IPS-18a (cell line): ENCODE results near the gene HK3.

ENCODE experiments used
- H3K27ac ChIP-seq: one replicate; pipeline ENCODE4 v1.5.1; 2013; ENCODE audit warnings: low read length
- H3K27me3 ChIP-seq: one replicate; pipeline ENCODE4 v1.6.1; 2013; ENCODE audit warnings: mild to moderate bottlenecking, low read length; ENCODE audit not compliant: control insufficient read depth, insufficient read depth
- H3K36me3 ChIP-seq: one replicate; pipeline ENCODE4 v1.6.1; 2013; ENCODE audit warnings: low read depth, low read length; ENCODE audit not compliant: control insufficient read depth
- H3K4me1 ChIP-seq: one replicate; pipeline ENCODE4 v1.6.1; 2013; ENCODE audit warnings: low read depth, low read length; ENCODE audit not compliant: control insufficient read depth
- H3K4me3 ChIP-seq: one replicate; pipeline ENCODE4 v1.5.1; 2013; ENCODE audit warnings: low read length
- H3K9ac ChIP-seq: one replicate; pipeline ENCODE4 v1.6.1; 2013; ENCODE audit warnings: mild to moderate bottlenecking, low read length, moderate library complexity
- H3K9me3 ChIP-seq: one replicate; pipeline ENCODE4 v1.6.1; 2013; ENCODE audit warnings: low read depth, low read length; ENCODE audit not compliant: control insufficient read depth

Gene HK3

GRCh38 chr5:176837707-176838115 lies 61.4 kb downstream of the HK3 start:
- Histone ChIP-seq H3K9ac (no peak overlapping the region), H3K27me3 (peaks cover 33% of the 10 kb centered on the region), H3K27ac (no peak overlapping the region), H3K4me1 (no peaks in the 10 kb centered on the region), H3K9me3 (no peaks in the 10 kb centered on the region), H3K36me3 (no peaks in the 10 kb centered on the region), H3K4me3 (no peak overlapping the region)

GRCh38 chr5:176836811-176837706 lies 62.1 kb downstream of the HK3 start:
- no peaks in the 10 kb centered on the region for H3K36me3 ChIP-seq
- H3K4me3 ChIP-seq, result no peak overlapping the region
- peaks cover 33% of the 10 kb centered on the region for H3K27me3 ChIP-seq
- H3K27ac ChIP-seq, result no peak overlapping the region
- H3K4me1 ChIP-seq, result no peaks in the 10 kb centered on the region
- H3K9ac ChIP-seq, result no peak overlapping the region
- H3K9me3 ChIP-seq, result no peaks in the 10 kb centered on the region

GRCh38 chr5:176835918-176836317 lies 63.2 kb downstream of the HK3 start:
- H3K36me3 ChIP-seq, result no peaks in the 10 kb centered on the region
- no peaks in the 10 kb centered on the region for H3K4me1 ChIP-seq
- peaks cover 33% of the 10 kb centered on the region for H3K27me3 ChIP-seq
- H3K9ac ChIP-seq, result no peak overlapping the region
- no peak overlapping the region for H3K27ac ChIP-seq
- no peaks in the 10 kb centered on the region for H3K9me3 ChIP-seq
- no peak overlapping the region for H3K4me3 ChIP-seq

GRCh38 chr5:176833286-176833685 lies 65.9 kb downstream of the HK3 start:
- peaks cover 24% of the 10 kb centered on the region for H3K27me3 ChIP-seq
- H3K36me3 ChIP-seq, result no peaks in the 10 kb centered on the region
- H3K4me1 ChIP-seq, result no peaks in the 10 kb centered on the region
- H3K4me3 ChIP-seq, result no peak overlapping the region
- H3K27ac ChIP-seq, result no peak overlapping the region
- H3K9me3 ChIP-seq, result no peaks in the 10 kb centered on the region
- no peak overlapping the region for H3K9ac ChIP-seq

DNA sequence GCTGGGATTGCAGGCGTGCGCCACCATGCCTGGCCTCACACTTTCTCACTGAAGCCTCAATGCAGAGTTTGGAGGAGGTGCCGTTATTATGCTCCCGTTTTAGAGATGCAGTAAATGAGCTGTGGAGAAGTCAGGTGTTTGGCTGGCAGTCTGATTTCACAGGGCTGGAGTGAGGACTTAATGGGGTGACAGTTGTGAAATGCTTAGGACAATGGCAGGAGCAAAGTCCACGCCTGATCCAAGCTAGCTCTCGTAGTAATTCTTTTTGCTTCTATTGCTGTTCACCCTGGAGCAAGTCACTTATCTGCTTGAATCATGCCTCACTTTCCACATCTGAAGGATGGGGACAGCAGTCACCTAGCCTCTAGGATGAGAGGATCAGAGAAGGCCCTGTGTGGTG lies 67.0 kb downstream of the HK3 start:
- H3K9me3 ChIP-seq, result no peaks in the 10 kb centered on the region
- H3K27ac ChIP-seq, result no peak overlapping the region
- peaks cover 15% of the 10 kb centered on the region for H3K27me3 ChIP-seq
- no peaks in the 10 kb centered on the region for H3K4me1 ChIP-seq
- no peak overlapping the region for H3K4me3 ChIP-seq
- H3K36me3 ChIP-seq, result no peaks in the 10 kb centered on the region
- no peak overlapping the region for H3K9ac ChIP-seq

DNA sequence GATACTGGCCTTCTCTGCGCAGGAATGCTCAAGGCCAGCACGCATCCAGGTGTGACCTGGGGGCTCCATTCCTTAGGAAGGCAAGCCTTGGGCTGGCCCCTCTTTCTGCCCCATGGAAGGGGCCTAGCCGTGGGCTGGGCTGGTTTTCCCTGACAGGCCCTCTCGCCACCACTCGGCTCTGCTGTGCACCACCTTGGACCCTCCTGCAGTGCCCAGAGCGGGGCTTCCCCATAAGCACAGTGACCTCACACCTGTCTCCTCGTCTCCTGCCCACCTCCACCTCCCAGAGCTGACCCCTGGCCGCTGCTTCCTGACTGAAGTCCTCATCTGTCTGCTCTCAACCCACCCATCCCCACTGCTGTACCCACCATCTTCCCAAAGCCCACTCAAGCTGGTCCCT lies 67.7 kb downstream of the HK3 start:
- Histone ChIP-seq H3K27me3 (peaks cover 11% of the 10 kb centered on the region), H3K4me1 (no peaks in the 10 kb centered on the region), H3K9ac (no peak overlapping the region), H3K9me3 (no peaks in the 10 kb centered on the region), H3K27ac (no peak overlapping the region), H3K36me3 (no peaks in the 10 kb centered on the region), H3K4me3 (no peak overlapping the region)

GRCh38 chr5:176830995-176831423 lies 68.1 kb downstream of the HK3 start:
- no peak overlapping the region for H3K9ac ChIP-seq
- H3K4me1 ChIP-seq, result no peaks in the 10 kb centered on the region
- no peak overlapping the region for H3K27ac ChIP-seq
- H3K9me3 ChIP-seq, result no peaks in the 10 kb centered on the region
- peaks cover 8% of the 10 kb centered on the region for H3K27me3 ChIP-seq
- no peaks in the 10 kb centered on the region for H3K36me3 ChIP-seq
- H3K4me3 ChIP-seq, result no peak overlapping the region
